Hematopoietic multipotent progenitor cell treated with erythropoietin and hydrocortisone succinate and interleukin-3 and kit ligand, for 4 days (in vitro differentiated cells): Measurements from ENCODE around the gene C5.
"Not testable (repeated sequence)": the region's sequence is repeated elsewhere in the genome, so short reads cannot be mapped to it uniquely, and the experiment has no call there.

Experiments used
- DNase-seq: peaks from one replicate; pipeline ENCODE4 v3.0.0-alpha.2; 2015

Gene C5

GRCh38 chr9:121048175-121048574 lies 1.9 kb downstream of the C5 start:
- no peak for DNase-seq

GRCh38 chr9:121038804-121039203 lies 11.3 kb downstream of the C5 start:
- no peak for DNase-seq

GRCh38 chr9:121038362-121038761 lies 11.7 kb downstream of the C5 start:
- no peak for DNase-seq

- DNase-seq, result not testable (repeated sequence)
Measured at GRCh38 chr9:121035717-121036116, 14.4 kb downstream of the C5 start.

- DNase-seq, result no peak
Measured at GRCh38 chr9:121034529-121034928, 15.5 kb downstream of the C5 start.

DNA sequence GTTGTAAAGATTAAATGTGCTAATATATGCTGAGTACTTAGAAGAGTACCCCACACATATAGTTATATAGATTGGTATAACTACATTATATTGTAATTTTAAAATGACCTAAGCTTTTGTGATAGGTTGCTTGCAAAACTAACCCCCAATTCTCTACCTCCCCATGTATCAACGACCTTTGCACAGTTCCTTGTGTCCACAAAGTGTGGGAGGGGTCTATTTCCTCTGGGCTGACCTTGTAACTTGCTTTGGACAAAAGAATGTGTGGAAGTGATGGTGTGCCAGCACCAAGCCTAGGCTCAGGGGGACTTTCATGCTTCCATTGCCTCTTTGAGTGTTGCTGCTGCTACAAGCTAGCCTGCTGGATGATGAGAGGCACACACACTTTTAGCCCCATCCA lies 20.6 kb downstream of the C5 start:
- DNase-seq, result no peak

DNA sequence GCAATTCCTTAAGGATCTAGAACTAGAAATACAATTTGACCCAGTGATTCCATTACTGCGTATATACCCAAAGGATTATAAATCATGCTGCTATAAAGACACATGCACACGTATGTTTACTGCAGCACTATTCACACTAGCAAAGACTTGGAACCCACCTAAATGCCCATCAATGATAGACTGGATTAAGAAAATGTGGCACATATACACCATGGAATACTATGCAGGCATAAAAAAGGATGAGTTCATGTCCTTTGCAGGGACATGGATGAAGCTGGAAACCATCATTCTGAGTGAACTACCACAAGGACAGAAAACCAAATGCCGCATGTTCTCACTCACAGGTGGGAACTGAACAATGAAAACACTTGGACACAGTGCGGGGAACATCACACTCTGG lies 21.8 kb downstream of the C5 start:
- DNase-seq, result not testable (repeated sequence)

DNA sequence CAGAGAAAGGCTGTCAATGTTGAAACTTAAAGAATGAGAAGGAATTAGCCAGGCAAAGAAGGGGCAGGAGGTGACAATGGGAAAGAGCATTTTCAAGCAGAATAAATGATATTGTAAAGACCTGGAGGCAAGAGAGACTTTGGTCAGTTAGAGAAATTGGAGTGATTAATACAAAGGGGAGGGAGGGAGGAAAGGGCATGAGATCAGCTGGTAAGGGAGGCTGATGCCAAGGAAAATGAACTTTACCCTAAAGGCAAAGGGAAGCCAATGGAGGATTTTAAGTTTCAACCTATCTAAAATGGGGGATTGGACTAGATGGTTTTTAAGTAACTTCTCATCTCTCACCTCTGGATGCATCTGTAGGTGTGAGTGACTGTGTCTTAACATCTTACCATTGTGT lies 23.3 kb downstream of the C5 start:
- no peak for DNase-seq

DNA sequence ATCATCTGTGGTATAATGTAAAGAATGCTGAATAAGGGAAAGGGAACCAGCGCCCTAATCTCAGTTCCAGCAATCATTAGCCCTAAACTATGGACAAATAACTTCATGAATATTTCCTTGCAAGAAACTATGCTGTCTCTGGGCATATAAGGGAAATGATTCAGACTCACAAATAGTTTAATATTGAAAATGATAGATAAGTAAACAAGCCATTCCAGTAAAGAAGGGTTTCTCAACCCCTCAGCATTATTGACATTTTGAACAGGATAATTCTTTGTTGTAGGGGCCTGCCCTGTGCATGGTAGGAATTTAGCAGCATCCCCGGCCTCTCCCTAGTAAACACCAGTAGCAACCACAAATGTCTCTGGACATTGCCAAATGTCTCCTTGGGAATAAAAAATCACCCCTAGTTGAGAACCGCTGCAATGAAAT lies 23.8 kb downstream of the C5 start:
- DNase-seq, result no peak

GRCh38 chr9:121024237-121024636 lies 25.8 kb downstream of the C5 start:
- DNase-seq, result no peak

DNA sequence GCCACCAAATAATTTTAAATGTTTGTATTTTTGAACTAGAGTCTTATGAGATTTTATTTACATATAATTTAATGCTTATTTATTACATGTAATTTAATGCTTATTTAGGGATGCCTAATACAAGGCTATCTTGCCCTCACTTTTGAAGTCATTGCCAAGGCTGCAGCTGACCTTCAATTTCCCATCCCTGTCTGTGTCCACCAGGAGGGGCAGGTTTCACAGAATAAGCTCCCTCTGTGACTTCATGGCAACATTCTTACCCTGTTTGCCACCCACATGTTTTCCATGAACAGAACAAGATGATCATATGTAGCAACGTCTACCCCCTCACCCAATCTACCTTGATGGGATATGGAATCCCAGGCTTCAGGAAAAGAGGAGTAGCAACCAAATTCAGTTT lies 27.0 kb downstream of the C5 start:
- peak; percentile 53 for DNase-seq

DNA sequence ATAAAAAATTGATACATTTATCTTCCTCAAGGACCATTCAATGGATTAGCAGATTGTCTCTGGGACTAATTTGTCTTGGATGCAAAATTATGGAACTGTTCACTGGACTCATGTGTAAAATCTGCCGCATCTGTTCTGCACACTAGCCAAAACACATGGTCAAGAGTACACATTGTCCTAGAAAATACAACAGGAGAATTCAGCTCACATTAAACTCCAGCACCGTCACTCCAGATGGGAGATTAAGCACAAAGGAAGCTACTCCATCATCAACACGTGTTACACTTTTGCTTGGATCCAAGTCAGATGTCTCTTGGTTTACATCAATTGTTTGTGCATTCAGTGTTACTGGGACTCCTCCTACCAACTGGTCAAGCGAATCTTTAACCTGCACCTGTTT lies 28.8 kb downstream of the C5 start:
- DNase-seq, result no peak

GRCh38 chr9:121019273-121019672 lies 30.8 kb downstream of the C5 start:
- DNase-seq, result no peak

GRCh38 chr9:121013911-121014310 lies 36.2 kb downstream of the C5 start:
- DNase-seq, result no peak

DNA sequence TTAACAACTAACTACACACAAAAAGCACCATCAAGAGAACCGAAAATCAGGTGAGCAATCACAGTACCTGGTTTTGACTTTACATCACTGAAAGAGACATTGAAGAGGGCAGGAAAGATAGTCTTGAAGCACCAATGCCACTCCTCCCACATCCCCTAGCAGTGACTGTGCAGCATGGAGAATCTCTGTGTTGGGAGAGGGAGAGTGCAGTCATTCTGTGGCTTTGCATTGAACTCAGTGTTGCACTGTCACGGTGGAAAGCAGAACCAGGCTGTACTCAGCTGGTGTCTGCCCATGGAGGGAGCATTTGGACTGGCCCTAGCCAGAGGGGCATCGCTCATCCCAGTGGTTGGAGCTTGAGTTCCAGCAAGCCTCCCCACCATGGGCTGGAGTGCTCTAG lies 40.4 kb downstream of the C5 start:
- peak; percentile 30 for DNase-seq

- no peak for DNase-seq
Measured at GRCh38 chr9:120999317-120999716, 50.8 kb downstream of the C5 start.

GRCh38 chr9:120998111-120998510 lies 52.0 kb downstream of the C5 start:
- DNase-seq, result no peak

DNA sequence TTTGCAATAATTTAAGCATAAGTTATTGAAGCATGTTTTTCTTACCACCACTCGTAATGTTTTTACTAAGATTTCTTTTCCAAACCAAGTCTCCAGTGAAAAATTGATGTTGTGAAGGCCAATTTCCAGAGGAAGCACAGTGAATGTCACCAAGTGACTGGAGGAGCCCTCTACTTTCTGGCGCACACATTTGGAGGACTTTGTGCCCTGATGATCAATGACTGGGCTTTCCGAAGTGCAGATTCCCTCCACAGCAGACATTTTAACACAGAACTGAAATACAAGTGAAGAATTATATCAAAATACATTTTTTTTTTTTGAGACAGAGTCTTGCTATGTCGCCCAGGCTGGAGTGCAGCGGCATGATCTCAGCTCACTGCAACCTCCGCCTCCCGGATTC lies 52.6 kb downstream of the C5 start:
- DNase-seq, result no peak

GRCh38 chr9:120996409-120996808 lies 53.7 kb downstream of the C5 start:
- no peak for DNase-seq

- DNase-seq, result no peak
Measured at GRCh38 chr9:120989065-120989464, 61.0 kb downstream of the C5 start.

- peak; percentile 66 for DNase-seq
Measured at GRCh38 chr9:120985819-120986222, 64.3 kb downstream of the C5 start.

GRCh38 chr9:120983259-120983837 lies 66.7 kb downstream of the C5 start:
- no peak for DNase-seq

DNA sequence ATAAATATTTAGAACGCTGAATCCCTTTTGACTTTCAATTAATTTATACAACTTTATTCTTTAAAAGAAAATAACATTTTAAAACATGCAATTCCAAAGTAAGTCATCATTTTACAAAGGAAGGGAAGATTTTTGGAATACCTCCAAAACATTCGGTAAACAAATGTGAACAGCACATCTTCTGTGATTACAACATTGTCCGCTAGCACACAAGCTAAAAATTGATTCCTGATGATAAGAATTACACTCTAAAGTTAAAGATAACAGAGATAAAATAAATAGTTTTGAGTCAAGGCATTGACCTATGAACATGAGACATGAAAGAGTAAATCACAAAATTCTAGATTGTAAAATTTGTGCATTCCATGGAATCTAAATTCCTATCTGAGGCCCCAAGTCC lies 67.2 kb downstream of the C5 start:
- no peak for DNase-seq

DNA sequence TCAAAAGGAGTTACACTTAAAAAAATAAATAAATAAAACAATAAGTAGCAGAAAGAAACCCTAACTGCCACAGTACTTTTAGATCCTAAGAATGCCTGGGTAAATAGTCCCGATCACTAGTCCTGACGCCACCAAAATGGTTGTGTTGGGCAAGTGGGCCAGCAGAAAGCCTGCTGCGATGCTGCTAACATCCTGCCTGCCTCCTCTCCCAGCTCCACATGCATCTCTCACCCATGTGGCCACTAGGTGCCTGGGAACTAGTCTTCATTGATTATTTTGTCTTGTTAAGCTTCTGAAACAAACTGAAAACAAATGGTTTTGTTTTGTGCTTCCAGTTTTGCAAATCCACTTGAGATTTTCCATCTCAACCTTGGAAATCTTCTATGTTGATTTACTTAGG lies 69.1 kb downstream of the C5 start:
- no peak for DNase-seq

DNA sequence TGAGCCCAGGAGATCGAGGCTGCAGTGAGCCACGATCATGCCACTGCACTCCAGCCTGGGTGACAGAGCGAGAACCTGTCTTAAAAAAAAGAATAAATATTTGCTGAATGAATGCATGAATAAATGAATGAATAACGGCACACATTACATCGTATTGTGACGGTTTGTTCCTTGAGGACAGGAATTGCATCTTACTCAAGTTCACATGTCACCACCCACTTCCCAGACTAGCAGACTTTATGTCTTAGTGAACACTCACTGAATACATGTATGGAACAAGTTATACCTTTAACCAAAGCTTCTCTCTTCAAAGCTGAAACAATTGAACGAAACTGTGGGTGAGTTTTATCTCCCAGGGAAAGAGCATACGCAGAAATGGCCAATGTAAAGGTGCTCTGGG lies 70.3 kb downstream of the C5 start:
- DNase-seq, result no peak

DNA sequence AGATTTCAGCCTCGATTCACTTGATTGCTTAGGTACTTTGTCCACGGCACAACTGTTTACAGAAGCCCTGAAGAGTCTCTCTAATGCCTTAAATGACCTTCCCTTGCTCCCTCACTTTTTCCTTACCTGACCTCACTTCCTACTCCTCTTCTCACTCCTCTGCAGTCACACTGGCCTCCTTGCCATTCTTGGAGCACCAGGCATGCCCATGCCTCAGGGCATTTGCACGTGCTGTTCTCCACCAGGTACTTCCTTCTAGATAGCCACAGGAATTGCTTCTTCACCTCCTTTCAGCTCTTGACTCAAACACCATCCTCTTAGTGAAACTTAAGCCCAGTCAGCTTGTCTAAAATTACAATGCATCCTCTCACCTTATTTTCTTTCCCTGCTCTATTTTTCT lies 71.1 kb downstream of the C5 start:
- DNase-seq, result no peak
